ENCODE results near the gene TAC4. TPM values are rescaled to one million over a fixed set of nuclear protein-coding genes. Genes with fewer than 3 reads are reported as not detected.

Gene TAC4
- total RNA-seq, 2 experiments from 2014 or later: not detected

DNA sequence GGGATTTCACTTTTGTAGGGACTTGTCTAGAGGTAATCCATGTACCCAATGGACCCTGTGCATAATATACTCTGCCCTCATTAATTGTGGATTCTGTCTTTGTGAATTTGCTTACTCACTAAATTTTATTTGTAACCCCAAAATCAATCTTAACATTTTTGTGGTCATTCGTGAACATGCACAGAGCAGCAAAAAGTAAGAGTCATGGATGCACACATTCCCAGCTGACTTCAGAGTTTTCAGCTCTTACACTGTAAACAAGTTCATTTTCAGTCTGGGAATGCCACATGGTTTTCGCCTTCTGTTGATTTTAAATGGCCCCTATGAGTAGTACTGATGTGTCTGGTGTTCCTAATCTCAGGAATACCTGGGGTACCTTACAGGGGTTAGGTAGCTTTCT lies 24.3 kb downstream of the TAC4 start:
- H3K4me1 ChIP-seq (ENCODE audit: insufficient read depth, low read length, poor library complexity, severe bottlenecking): no peaks in the 10 kb centered on the region
- H2AFZ ChIP-seq (ENCODE audit: low read length): no peak overlapping the region
- H3K9me2 ChIP-seq (ENCODE audit: insufficient read depth, low read length): no peaks in the 10 kb centered on the region
- H3K36me3 ChIP-seq (ENCODE audit: insufficient read depth, low read length): peaks cover 99% of the 10 kb centered on the region
- H3K4me2 ChIP-seq (ENCODE audit: low read length): no peak overlapping the region
- no peak for DNase-seq (ENCODE audit: low spot score)
- TF ChIP-seq EZH2phosphoT487 (IDR thresholded peaks at IDR 0.05; ENCODE audit: borderline replicate concordance, low read depth, low read length): no peak
- TF ChIP-seq, protein P1, sequence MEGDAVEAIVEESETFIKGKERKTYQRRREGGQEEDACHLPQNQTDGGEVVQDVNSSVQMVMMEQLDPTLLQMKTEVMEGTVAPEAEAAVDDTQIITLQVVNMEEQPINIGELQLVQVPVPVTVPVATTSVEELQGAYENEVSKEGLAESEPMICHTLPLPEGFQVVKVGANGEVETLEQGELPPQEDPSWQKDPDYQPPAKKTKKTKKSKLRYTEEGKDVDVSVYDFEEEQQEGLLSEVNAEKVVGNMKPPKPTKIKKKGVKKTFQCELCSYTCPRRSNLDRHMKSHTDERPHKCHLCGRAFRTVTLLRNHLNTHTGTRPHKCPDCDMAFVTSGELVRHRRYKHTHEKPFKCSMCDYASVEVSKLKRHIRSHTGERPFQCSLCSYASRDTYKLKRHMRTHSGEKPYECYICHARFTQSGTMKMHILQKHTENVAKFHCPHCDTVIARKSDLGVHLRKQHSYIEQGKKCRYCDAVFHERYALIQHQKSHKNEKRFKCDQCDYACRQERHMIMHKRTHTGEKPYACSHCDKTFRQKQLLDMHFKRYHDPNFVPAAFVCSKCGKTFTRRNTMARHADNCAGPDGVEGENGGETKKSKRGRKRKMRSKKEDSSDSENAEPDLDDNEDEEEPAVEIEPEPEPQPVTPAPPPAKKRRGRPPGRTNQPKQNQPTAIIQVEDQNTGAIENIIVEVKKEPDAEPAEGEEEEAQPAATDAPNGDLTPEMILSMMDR (conservative IDR thresholded peaks at IDR 0.05; ENCODE audit: low read length): no peak
- no peak overlapping the region for H3K27ac ChIP-seq (ENCODE audit: low read depth, low read length, poor library complexity, severe bottlenecking)
- intact Hi-C loops (cut with micrococcal nuclease; ENCODE audit: unreplicated experiment): no loop called here
- BruUV-seq (replicated peaks): no TSS peak
- ChIA-PET POLR2A (no interaction called here), CTCF (ENCODE audit: unreplicated experiment) (no interaction called here)
- no peaks in the 10 kb centered on the region for H3K9me3 ChIP-seq (ENCODE audit: low read length)
- no peaks in the 10 kb centered on the region for H4K20me1 ChIP-seq (ENCODE audit: insufficient read depth, low read length)
- H3K4me3 ChIP-seq (ENCODE audit: low read depth, low read length, poor library complexity, severe bottlenecking): no peak overlapping the region
- H3K79me2 ChIP-seq (ENCODE audit: insufficient read depth, low read depth, low read length): no peaks in the 10 kb centered on the region

DNA sequence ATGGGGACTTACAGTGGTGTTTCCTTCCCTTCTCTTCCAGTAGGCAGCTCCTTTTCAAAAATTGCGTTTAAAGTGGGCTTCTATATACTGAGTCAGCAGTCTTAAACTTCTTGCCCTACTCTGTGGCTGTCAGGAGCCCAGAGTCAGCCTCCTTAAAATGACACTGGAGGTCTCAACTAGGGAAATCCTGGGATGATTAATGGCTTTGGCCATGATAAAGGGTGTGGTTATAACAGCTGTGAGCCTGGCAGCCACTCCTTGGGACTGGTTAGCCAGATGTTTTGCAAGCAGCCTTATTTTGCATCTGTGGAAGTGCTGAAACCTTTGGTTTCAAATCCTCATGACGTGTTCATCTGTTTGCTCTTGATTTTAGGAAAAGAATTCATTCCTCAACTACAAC lies 25.0 kb downstream of the TAC4 start:
- TF ChIP-seq EZH2phosphoT487 (IDR thresholded peaks at IDR 0.05; ENCODE audit: borderline replicate concordance, low read depth, low read length): no peak
- TF ChIP-seq, protein P1 (conservative IDR thresholded peaks at IDR 0.05; ENCODE audit: low read length): no peak
- H4K20me1 ChIP-seq (ENCODE audit: insufficient read depth, low read length): no peaks in the 10 kb centered on the region
- H2AFZ ChIP-seq (ENCODE audit: low read length): no peak overlapping the region
- H3K4me1 ChIP-seq (ENCODE audit: insufficient read depth, low read length, poor library complexity, severe bottlenecking): no peaks in the 10 kb centered on the region
- no peak overlapping the region for H3K4me2 ChIP-seq (ENCODE audit: low read length)
- H3K79me2 ChIP-seq (ENCODE audit: insufficient read depth, low read depth, low read length): no peaks in the 10 kb centered on the region
- BruUV-seq (replicated peaks): no TSS peak
- H3K36me3 ChIP-seq (ENCODE audit: insufficient read depth, low read length): peaks cover 100% of the 10 kb centered on the region
- POLR2A ChIA-PET: no interaction called here
- no peak for DNase-seq (ENCODE audit: low spot score)
- no peak overlapping the region for H3K27ac ChIP-seq (ENCODE audit: low read depth, low read length, poor library complexity, severe bottlenecking)
- H3K9me2 ChIP-seq (ENCODE audit: insufficient read depth, low read length): no peaks in the 10 kb centered on the region
- H3K9me3 ChIP-seq (ENCODE audit: low read length): no peaks in the 10 kb centered on the region
- intact Hi-C loops (cut with micrococcal nuclease; ENCODE audit: unreplicated experiment): no loop called here
- no peak overlapping the region for H3K4me3 ChIP-seq (ENCODE audit: low read depth, low read length, poor library complexity, severe bottlenecking)
- CTCF ChIA-PET (ENCODE audit: unreplicated experiment): no interaction called here

DNA sequence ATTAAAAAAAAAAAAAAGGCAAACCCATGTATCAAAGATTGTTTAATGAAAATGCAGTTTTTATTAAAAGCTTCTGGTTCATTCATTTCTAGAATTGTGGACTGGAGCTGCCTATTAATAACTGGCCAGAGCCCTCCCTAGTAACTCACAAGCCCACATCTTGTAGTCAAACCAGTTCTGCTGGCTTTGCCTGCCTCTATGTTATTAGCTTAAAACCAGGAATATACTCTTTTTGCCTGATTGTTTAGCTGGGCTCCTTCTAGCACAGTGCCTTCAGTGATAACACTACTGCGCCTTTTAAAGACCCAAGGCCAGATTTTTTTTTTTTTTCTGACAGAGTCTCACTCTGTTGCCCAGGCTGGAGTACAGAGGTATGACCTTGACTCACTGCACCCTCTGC lies 26.0 kb downstream of the TAC4 start:
- Histone ChIP-seq H3K4me3 (ENCODE audit: low read depth, low read length, poor library complexity, severe bottlenecking) (no peak overlapping the region), H3K9me2 (ENCODE audit: insufficient read depth, low read length) (no peaks in the 10 kb centered on the region), H3K9me3 (ENCODE audit: low read length) (no peaks in the 10 kb centered on the region), H3K79me2 (ENCODE audit: insufficient read depth, low read depth, low read length) (no peaks in the 10 kb centered on the region), H3K27ac (ENCODE audit: low read depth, low read length, poor library complexity, severe bottlenecking) (no peak overlapping the region), H3K4me1 (ENCODE audit: insufficient read depth, low read length, poor library complexity, severe bottlenecking) (no peaks in the 10 kb centered on the region), H2AFZ (ENCODE audit: low read length) (no peak overlapping the region), H3K4me2 (ENCODE audit: low read length) (no peak overlapping the region), H4K20me1 (ENCODE audit: insufficient read depth, low read length) (no peaks in the 10 kb centered on the region), H3K36me3 (ENCODE audit: insufficient read depth, low read length) (peaks cover 100% of the 10 kb centered on the region)
- BruUV-seq (replicated peaks): no TSS peak
- no peak for DNase-seq (ENCODE audit: low spot score)
- TF ChIP-seq EZH2phosphoT487 (IDR thresholded peaks at IDR 0.05; ENCODE audit: borderline replicate concordance, low read depth, low read length): no peak
- POLR2A ChIA-PET: interaction anchor here (0.7 kb wide), 2 partner anchors 25 to 359 kb away, joined by 3 read pairs; no protein-coding TSS in a partner anchor
- intact Hi-C loops (cut with micrococcal nuclease; ENCODE audit: unreplicated experiment): no loop called here
- CTCF ChIA-PET (ENCODE audit: unreplicated experiment): no interaction called here
